Measurements from ENCODE around the gene PICK1. TPM values are rescaled to one million over a fixed set of nuclear protein-coding genes. Genes with fewer than 3 reads are reported as not detected.

Gene PICK1
- total RNA-seq, 6 donors from 2014 or later: 31.6 to 189 (median 50.3) TPM

- ATAC-seq (ENCODE audit: low FRiP score in 2 of 2) (no peak), DNase-seq (no peak)
- no peaks in the 10 kb centered on the region for H3K36me3 ChIP-seq
- no peak overlapping the region for H3K27ac ChIP-seq
- no peaks in the 10 kb centered on the region for H3K27me3 ChIP-seq
- H3K4me3 ChIP-seq: no peak overlapping the region
- TF ChIP-seq EP300 (IDR thresholded peaks at IDR 0.05) (no peak), POLR2AphosphoS5 (IDR thresholded peaks at IDR 0.05) (no peak), POLR2A (IDR thresholded peaks at IDR 0.05) (no peak)
- TF ChIP-seq, protein P1, sequence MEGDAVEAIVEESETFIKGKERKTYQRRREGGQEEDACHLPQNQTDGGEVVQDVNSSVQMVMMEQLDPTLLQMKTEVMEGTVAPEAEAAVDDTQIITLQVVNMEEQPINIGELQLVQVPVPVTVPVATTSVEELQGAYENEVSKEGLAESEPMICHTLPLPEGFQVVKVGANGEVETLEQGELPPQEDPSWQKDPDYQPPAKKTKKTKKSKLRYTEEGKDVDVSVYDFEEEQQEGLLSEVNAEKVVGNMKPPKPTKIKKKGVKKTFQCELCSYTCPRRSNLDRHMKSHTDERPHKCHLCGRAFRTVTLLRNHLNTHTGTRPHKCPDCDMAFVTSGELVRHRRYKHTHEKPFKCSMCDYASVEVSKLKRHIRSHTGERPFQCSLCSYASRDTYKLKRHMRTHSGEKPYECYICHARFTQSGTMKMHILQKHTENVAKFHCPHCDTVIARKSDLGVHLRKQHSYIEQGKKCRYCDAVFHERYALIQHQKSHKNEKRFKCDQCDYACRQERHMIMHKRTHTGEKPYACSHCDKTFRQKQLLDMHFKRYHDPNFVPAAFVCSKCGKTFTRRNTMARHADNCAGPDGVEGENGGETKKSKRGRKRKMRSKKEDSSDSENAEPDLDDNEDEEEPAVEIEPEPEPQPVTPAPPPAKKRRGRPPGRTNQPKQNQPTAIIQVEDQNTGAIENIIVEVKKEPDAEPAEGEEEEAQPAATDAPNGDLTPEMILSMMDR (IDR thresholded peaks at IDR 0.05): no peak
- peaks cover 15 to 17% (median 16%) of the 10 kb centered on the region in 4 donors for H3K4me1 ChIP-seq
- H3K9me3 ChIP-seq: no peaks in the 10 kb centered on the region
- 88 to 100% methylated on average over 6 of the region's 6 CpGs for WGBS, 2 donors
Measured at GRCh38 chr22:38021206-38021605, 36.0 kb upstream of the PICK1 start.

DNA sequence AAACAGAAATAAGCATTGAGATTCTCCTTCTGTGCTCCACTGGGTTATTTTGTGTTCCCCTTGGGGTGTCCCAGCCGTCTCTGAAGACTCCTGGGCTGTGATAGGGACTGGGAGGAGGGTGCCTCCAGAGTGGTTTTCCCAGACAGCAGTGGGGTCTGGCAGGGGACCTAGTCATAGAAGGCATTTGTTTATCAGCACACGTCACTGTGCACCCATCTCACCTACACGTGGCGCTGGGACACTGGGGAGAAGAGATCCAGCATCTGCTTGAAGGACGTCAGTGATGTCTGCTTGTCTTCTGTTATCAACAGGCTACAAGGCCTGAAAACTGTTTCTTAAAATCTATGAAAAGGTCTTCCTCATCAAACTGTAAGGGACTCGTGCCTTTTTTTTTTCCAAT, 34.2 kb upstream of the PICK1 start:
- no peak for DNase-seq
- TF ChIP-seq, protein P1 (IDR thresholded peaks at IDR 0.05): no peak
- TF ChIP-seq EP300 (IDR thresholded peaks at IDR 0.05): no peak
- TF ChIP-seq POLR2AphosphoS5 (IDR thresholded peaks at IDR 0.05): no peak
- no peak for TF ChIP-seq POLR2A (IDR thresholded peaks at IDR 0.05)

DNA sequence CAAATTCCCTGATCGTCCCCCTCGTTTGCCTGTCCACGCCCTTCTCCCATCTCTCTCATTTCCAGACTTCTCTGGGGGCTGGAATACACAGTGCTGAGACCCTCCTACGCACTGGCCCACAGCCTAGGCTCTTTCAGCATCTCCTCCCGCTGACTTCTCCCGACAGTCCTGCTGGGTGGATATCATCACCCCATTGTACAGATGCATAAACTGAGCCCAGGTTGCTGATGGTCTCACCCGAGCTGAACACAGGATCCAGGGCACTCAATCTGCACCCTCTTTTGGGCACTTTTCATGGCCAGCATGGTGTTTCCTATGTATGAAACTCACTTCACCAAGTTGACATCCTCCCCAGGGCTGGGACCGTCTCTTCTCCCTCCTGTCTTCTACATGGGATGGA, 31.7 kb upstream of the PICK1 start:
- DNase-seq (no peak), ATAC-seq (ENCODE audit: low FRiP score in 2 of 2) (no peak)
- Histone ChIP-seq H3K27me3 (no peaks in the 10 kb centered on the region), H3K27ac (no peak overlapping the region), H3K9me3 (no peaks in the 10 kb centered on the region), H3K4me3 (no peak overlapping the region), H3K4me1 (peaks cover 0 to 6% (median 0%) of the 10 kb centered on the region in 4 donors), H3K36me3 (no peaks in the 10 kb centered on the region)
- 93 to 95% methylated on average over 7 to 8 of the region's 8 CpGs for WGBS, 2 donors
- no peak for TF ChIP-seq EP300 (IDR thresholded peaks at IDR 0.05)
- TF ChIP-seq, protein P1 (IDR thresholded peaks at IDR 0.05): no peak
- TF ChIP-seq POLR2A (IDR thresholded peaks at IDR 0.05): no peak
- TF ChIP-seq POLR2AphosphoS5 (IDR thresholded peaks at IDR 0.05): no peak

More for the DNA sequence above, 34.2 kb upstream of the PICK1 start:
- 80 to 86% methylated on average over 6 of the region's 6 CpGs for WGBS, 2 donors
- Histone ChIP-seq H3K36me3 (no peaks in the 10 kb centered on the region), H3K4me3 (no peak overlapping the region), H3K4me1 (peaks cover 0 to 1% (median 0%) of the 10 kb centered on the region in 4 donors), H3K9me3 (no peaks in the 10 kb centered on the region), H3K27me3 (no peaks in the 10 kb centered on the region), H3K27ac (no peak overlapping the region)
- no peak for ATAC-seq (ENCODE audit: low FRiP score in 2 of 2)

GRCh38 chr22:38026130-38027111, 30.8 kb upstream of the PICK1 start:
- DNase-seq: no peak

More at GRCh38 chr22:38026130-38027111, 30.8 kb upstream of the PICK1 start:
- WGBS, 2 donors: 85 to 86% methylated on average over 15 of the region's 22 CpGs
- ATAC-seq (ENCODE audit: low FRiP score in 2 of 2): no peak
- no peak overlapping the region for H3K4me3 ChIP-seq
- no peaks in the 10 kb centered on the region for H3K27me3 ChIP-seq
- TF ChIP-seq, protein P1 (IDR thresholded peaks at IDR 0.05): no peak
- TF ChIP-seq POLR2A (IDR thresholded peaks at IDR 0.05) (no peak), POLR2AphosphoS5 (IDR thresholded peaks at IDR 0.05) (no peak), EP300 (IDR thresholded peaks at IDR 0.05) (no peak)
- peaks cover 0 to 6% (median 0%) of the 10 kb centered on the region in 4 donors for H3K4me1 ChIP-seq
- no peaks in the 10 kb centered on the region for H3K36me3 ChIP-seq
- H3K27ac ChIP-seq: no peak overlapping the region
- H3K9me3 ChIP-seq: no peaks in the 10 kb centered on the region
